Sigmoid colon (tissue), 7 donors: ENCODE measurements around the gene EIF2S1. TPM values are rescaled to one million over a fixed set of nuclear protein-coding genes. Genes with fewer than 3 reads are reported as not detected.

Source experiments
- DNase-seq: peaks from one replicate; pipeline ENCODE4 v3.0.0-alpha.2; 2019
- H3K27ac ChIP-seq, 4 donors: fragments of 200-600 bp; sonication (generic); one replicate each; pipeline ENCODE4 v1.5.1; 2016 to 2019; ENCODE audit warnings: mild to moderate bottlenecking in 1 of 4
- H3K27me3 ChIP-seq, 3 donors: fragments of 200-600 bp; sonication (generic); one replicate each; pipeline ENCODE4 v1.5.1; 2019; ENCODE audit warnings: mild to moderate bottlenecking in 1 of 3
- H3K36me3 ChIP-seq, 4 donors: fragments of 200-600 bp; sonication (generic); one replicate each; pipeline ENCODE4 v1.5.1; 2016 to 2019
- H3K4me1 ChIP-seq, 4 donors: fragments of 200-600 bp; sonication (generic); one replicate each; pipeline ENCODE4 v1.5.1; 2017 to 2019
- H3K4me3 ChIP-seq, 4 donors: fragments of 200-600 bp; sonication (generic); one replicate each; pipeline ENCODE4 v1.5.1; 2017 to 2019; ENCODE audit warnings: mild to moderate bottlenecking in 2 of 4, moderate library complexity in 1 of 4
- H3K9me3 ChIP-seq, 4 donors: fragments of 200-600 bp in 3 of 4; sonication (generic) in 3 of 4; one replicate each; pipeline versions ENCODE4 v1.5.1 to v1.6.1; 2013 to 2019
- CTCF ChIP-seq, 4 experiments: fragments of 450-650 bp in 3 of 4; fragments of 200-600 bp in 1 of 4; IDR thresholded peaks; one replicate each; pipeline ENCODE4 v1.5.1; 2016 to 2019; ENCODE audit warnings: antibody characterized with exemption in 4 of 4, mild to moderate bottlenecking in 3 of 4, moderate library complexity in 2 of 4
- EP300 ChIP-seq, 4 donors: sonication (generic); formaldehyde crosslinking; IDR thresholded peaks; one replicate each; pipeline ENCODE4 v1.6.1; 2017; ENCODE audit warnings: antibody characterized with exemption in 4 of 4
- POLR2A ChIP-seq, 2 donors: fragments of 450-650 bp; IDR thresholded peaks; one replicate each; pipeline ENCODE4 v1.6.1; 2016; ENCODE audit warnings: antibody characterized with exemption in 2 of 2, mild to moderate bottlenecking in 2 of 2, moderate library complexity in 2 of 2
- POLR2AphosphoS5 ChIP-seq, 4 donors: sonication (generic); formaldehyde crosslinking; IDR thresholded peaks; one replicate each; pipeline ENCODE4 v1.6.1; 2017; ENCODE audit warnings: antibody characterized with exemption in 4 of 4
- WGBS, 2 donors: extraction: QIAGEN DNeasy Blood & Tissue Kit; methylation state at CpG; one replicate each; pipeline ENCODE4 v1.1.7; 2013; 5-methylcytosine and 5-hydroxymethylcytosine counted together
- intact Hi-C: fragments of 100-400 bp; cut with DNase I; formaldehyde crosslinking; loops from one replicate; pipeline ENCODE4 v1.15.1; 2023
- polyA plus RNA-seq, 3 donors: library from polyadenylated mRNA; stranded (reverse); fragments of 200-250 nt; gene quantifications; one replicate each; pipeline ENCODE4 v1.2.3, GENCODE V29; 2013
- small RNA-seq, 3 donors: library from RNA; depleted of rRNA; stranded (forward); fragments of <200 nt; gene quantifications; one replicate each; pipeline ENCODE3, GENCODE V24; 2016
- total RNA-seq, 4 donors: library from RNA; depleted of rRNA; stranded (reverse); fragments of >200 nt; gene quantifications; one replicate each; pipeline ENCODE4 v1.1.0, GENCODE V29; 2016
- donor health status: healthy with polysubstance abuse.
- donor health status: Bipolar disorder and iron deficiency.
- donor health status: healthy.

EIF2S1 gene
- total and polyA plus RNA-seq, 7 donors = 31.3 to 131 (median 104) TPM

DNA sequence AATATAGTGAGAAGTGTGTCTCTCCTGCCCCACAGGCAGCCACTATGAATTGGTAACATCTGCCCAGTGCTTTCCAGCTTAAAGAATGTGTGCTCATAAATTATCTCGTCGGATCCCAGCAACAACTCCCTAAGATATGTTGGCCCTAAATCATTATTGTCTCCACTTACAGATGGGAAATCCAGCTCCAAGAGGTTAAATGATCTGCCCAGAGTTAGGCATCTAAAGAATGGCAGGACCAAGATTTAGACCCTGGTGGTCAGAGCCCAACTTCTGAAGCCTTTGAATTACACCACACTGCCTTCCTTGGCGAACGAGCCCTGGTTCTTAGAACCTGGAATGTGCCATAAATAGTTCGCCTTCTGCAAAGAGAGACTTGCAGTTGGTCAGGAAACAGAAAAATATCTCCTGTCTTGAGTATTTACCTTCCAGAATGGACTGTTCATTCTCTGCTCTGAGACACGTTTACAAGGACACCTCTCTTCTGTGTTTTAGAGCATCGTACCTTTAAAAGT is 72.0 kb downstream of the EIF2S1 start:
- no peaks in the 10 kb centered on the region for H3K36me3 ChIP-seq
- H3K4me3 ChIP-seq = no peak overlapping the region
- 70 to 76% methylated on average over 7 of the region's 7 CpGs for WGBS, 2 donors
- TF ChIP-seq CTCF (IDR thresholded peaks at IDR 0.05) (no peak), EP300 (IDR thresholded peaks at IDR 0.05) (peak in 2 of 4 donors; percentile 41 to 78), POLR2A (IDR thresholded peaks at IDR 0.05) (no peak), POLR2AphosphoS5 (IDR thresholded peaks at IDR 0.05) (peak; percentile 46 to 90 (median 78))
- H3K4me1 ChIP-seq = peaks cover 0 to 44% (median 28%) of the 10 kb centered on the region in 4 donors
- DNase-seq = peak; percentile 7
- intact Hi-C loops = no loop called here
- H3K27ac ChIP-seq = peak overlapping the region in 3 of 4 donors; percentile 64 to 71 (median 70)
- H3K9me3 ChIP-seq = no peaks in the 10 kb centered on the region
- no peaks in the 10 kb centered on the region for H3K27me3 ChIP-seq

DNA sequence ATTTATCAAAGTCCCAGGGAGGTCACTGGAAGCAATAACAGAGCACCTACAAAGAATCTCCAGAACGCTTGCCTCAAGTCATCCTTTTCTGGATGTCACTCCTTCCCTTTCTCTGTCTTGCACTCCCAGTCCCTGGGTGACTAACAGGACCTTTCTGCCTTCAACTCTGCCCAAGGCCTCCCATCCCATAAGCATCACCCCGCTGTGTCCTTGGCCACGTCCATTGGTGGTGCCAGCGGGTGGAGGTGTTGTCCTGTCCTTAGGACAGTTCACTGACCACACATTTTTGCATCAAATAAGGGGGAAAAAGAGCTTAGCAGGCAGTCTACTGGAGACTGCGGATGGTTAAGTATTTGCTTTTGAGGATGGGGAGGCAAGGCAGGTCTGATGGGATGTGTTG is 75.5 kb downstream of the EIF2S1 start:
- Histone ChIP-seq H3K27me3 (no peaks in the 10 kb centered on the region), H3K4me1 (peaks cover 0 to 36% (median 30%) of the 10 kb centered on the region in 4 donors), H3K4me3 (no peak overlapping the region), H3K36me3 (no peaks in the 10 kb centered on the region), H3K9me3 (no peaks in the 10 kb centered on the region), H3K27ac (peak overlapping the region in 2 of 4 donors; percentile 17 to 38)
- DNase-seq = peak; percentile 43
- TF ChIP-seq POLR2AphosphoS5 (IDR thresholded peaks at IDR 0.05) = no peak
- TF ChIP-seq POLR2A (IDR thresholded peaks at IDR 0.05) = no peak
- TF ChIP-seq EP300 (IDR thresholded peaks at IDR 0.05) = no peak
- TF ChIP-seq CTCF (IDR thresholded peaks at IDR 0.05) = no peak
- intact Hi-C loops = no loop called here
- 93 to 95% methylated on average over 5 of the region's 5 CpGs for WGBS, 2 donors

Small RNAs within 50 kb of the gene (small RNA-seq; reads per million reads assigned to genes)
- gene RF00019 = 0 reads per million in 3 donors

Other genes starting within 250 kb of the EIF2S1 start
- gene GARIN2, start 170.9 kb upstream of the EIF2S1 start, total RNA-seq = not detected
- gene GARIN2, start 170.9 kb upstream of the EIF2S1 start, polyA plus RNA-seq = under 1 TPM in 1 of 3 donors, not detected in 2; 0.60 TPM
- 10 to 100 TPM; 20.2 to 29.4 (median 23.0) TPM for gene PALS1, start 118.9 kb upstream of the EIF2S1 start, total RNA-seq
- gene PALS1, start 118.9 kb upstream of the EIF2S1 start, polyA plus RNA-seq = 10 to 100 TPM; 10.8 to 35.8 (median 19.8) TPM
- 10 to 100 TPM; 65.8 to 89.9 (median 76.7) TPM for gene ATP6V1D, start 524 bp upstream of the EIF2S1 start, total RNA-seq
- 100 to 1,000 TPM in 1 of 3 donors, 10 to 100 TPM in 2; 64.1 to 181 (median 97.9) TPM for gene ATP6V1D, start 524 bp upstream of the EIF2S1 start, polyA plus RNA-seq
- 1 to 10 TPM in 2 of 4 donors, under 1 TPM in 1, not detected in 1; 0.16 to 7.8 (median 1.8) TPM for gene PLEK2, start 51.8 kb downstream of the EIF2S1 start, total RNA-seq
- gene PLEK2, start 51.8 kb downstream of the EIF2S1 start, polyA plus RNA-seq = 10 to 100 TPM; 35.4 to 51.8 (median 35.8) TPM
- gene TMEM229B, start 128.4 kb downstream of the EIF2S1 start, total RNA-seq = 10 to 100 TPM in 1 of 4 donors, 1 to 10 TPM in 3; 5.6 to 16.4 (median 6.1) TPM
- 1 to 10 TPM; 1.2 to 8.0 (median 4.4) TPM for gene TMEM229B, start 128.4 kb downstream of the EIF2S1 start, polyA plus RNA-seq
- gene PLEKHH1, start 173.0 kb downstream of the EIF2S1 start, total RNA-seq = 1 to 10 TPM; 2.0 to 8.0 (median 2.9) TPM
- 10 to 100 TPM; 10.8 to 25.3 (median 12.3) TPM for gene PLEKHH1, start 173.0 kb downstream of the EIF2S1 start, polyA plus RNA-seq
- 10 to 100 TPM; 15.2 to 32.9 (median 24.4) TPM for gene PIGH, start 239.9 kb downstream of the EIF2S1 start, total RNA-seq
- 10 to 100 TPM in 1 of 3 donors, 1 to 10 TPM in 2; 8.4 to 14.1 (median 9.9) TPM for gene PIGH, start 239.9 kb downstream of the EIF2S1 start, polyA plus RNA-seq